Small intestine (tissue), 7 donors: ENCODE results near the gene NARS2. TPM values are rescaled to one million over a fixed set of nuclear protein-coding genes. Genes with fewer than 3 reads are reported as not detected.
"Not testable (repeated sequence)": the region's sequence is repeated elsewhere in the genome, so short reads cannot be mapped to it uniquely, and the experiment has no call there.

ENCODE experiments used
- DNase-seq, 2 donors: peaks; one replicate each; pipeline versions ENCODE4 v3.0.0 to v3.0.0-alpha.2; 2013
- FAIRE-seq: peaks from 2 replicates; lab custom pipeline; 2012; peaks lifted over from hg19 to GRCh38; lab: Jason Lieb, UNC
- H3K27ac ChIP-seq, 3 donors: one replicate each; pipeline ENCODE4 v1.5.1; 2013; ENCODE audit warnings: low read length in 2 of 3, mild to moderate bottlenecking in 2 of 3, control low read depth in 1 of 3, inconsistent platforms in 1 of 3, low read depth in 1 of 3, moderate library complexity in 1 of 3
- H3K27me3 ChIP-seq, 3 donors: one replicate each; pipeline ENCODE4 v1.6.1; 2013; ENCODE audit warnings: low read length in 3 of 3, inconsistent platforms in 1 of 3; ENCODE audit not compliant: control insufficient read depth in 3 of 3, insufficient read depth in 3 of 3
- H3K36me3 ChIP-seq, 3 donors: one replicate each; pipeline ENCODE4 v1.6.1; 2013; ENCODE audit warnings: low read length in 3 of 3, inconsistent platforms in 1 of 3, low read depth in 1 of 3, mild to moderate bottlenecking in 1 of 3, moderate library complexity in 1 of 3; ENCODE audit not compliant: control insufficient read depth in 3 of 3, insufficient read depth in 2 of 3
- H3K4me1 ChIP-seq, 3 donors: one replicate each; pipeline ENCODE4 v1.6.1; 2013; ENCODE audit warnings: low read length in 2 of 3, inconsistent platforms in 1 of 3, low read depth in 1 of 3, mild to moderate bottlenecking in 1 of 3, moderate library complexity in 1 of 3; ENCODE audit not compliant: control insufficient read depth in 3 of 3, insufficient read depth in 2 of 3
- H3K4me3 ChIP-seq, 3 donors: one replicate each; pipeline ENCODE4 v1.5.1; 2013; ENCODE audit warnings: low read length in 3 of 3, control low read depth in 1 of 3, inconsistent platforms in 1 of 3, low read depth in 1 of 3, mild to moderate bottlenecking in 1 of 3, moderate library complexity in 1 of 3
- H3K9me3 ChIP-seq, 2 donors: one replicate each; pipeline ENCODE4 v1.6.1; 2013; ENCODE audit warnings: low read depth in 1 of 2, low read length in 1 of 2; ENCODE audit not compliant: control insufficient read depth in 2 of 2, insufficient read depth in 1 of 2
- WGBS, 3 donors: extraction: QIAGEN DNeasy Blood & Tissue Kit; methylation state at CpG; one replicate each; pipeline ENCODE4 v1.1.7; 2013; 5-methylcytosine and 5-hydroxymethylcytosine counted together
- polyA plus RNA-seq, 4 donors: library from polyadenylated mRNA; stranded (reverse) in 3 of 4; unstranded in 1 of 4; fragments of 200-250 nt in 3 of 4; fragments of 120-200 nt in 1 of 4; gene quantifications; one replicate each; pipeline versions ENCODE4 v1.2.1 to v1.2.3, GENCODE V29; 2013
- donor health status: healthy with polysubstance abuse.
- donor health status: control.
- donor health status: control.
- donor health status: Bipolar disorder and iron deficiency.
- donor health status: healthy.

Gene NARS2
- polyA plus RNA-seq, 4 donors = 8.1 to 21.8 (median 12.4) TPM

DNA sequence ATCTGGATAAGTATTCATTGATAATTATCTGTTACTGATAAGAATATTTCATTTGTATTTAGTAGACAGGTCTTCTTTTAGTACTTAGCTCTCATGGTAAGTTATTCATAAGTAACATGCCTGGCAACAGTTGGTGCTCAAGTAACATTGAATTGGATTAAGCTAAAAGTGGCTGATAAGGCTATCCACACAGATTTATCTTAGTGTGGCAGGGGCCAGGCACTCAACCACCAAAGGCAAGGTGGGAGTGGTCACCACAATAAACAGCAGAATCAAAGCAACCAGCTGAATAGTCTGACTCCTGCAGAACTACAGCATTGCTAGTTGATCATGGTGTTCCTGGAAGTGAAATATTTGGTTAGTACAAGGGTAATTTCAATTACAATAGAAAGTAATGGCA, 33.0 kb upstream of the NARS2 start:
- DNase-seq = no peak
- Histone ChIP-seq H3K27me3 (no peaks in the 10 kb centered on the region), H3K4me3 (no peak overlapping the region), H3K9me3 (no peaks in the 10 kb centered on the region), H3K36me3 (no peaks in the 10 kb centered on the region), H3K27ac (no peak overlapping the region), H3K4me1 (no peaks in the 10 kb centered on the region)
- no peak for FAIRE-seq

DNA sequence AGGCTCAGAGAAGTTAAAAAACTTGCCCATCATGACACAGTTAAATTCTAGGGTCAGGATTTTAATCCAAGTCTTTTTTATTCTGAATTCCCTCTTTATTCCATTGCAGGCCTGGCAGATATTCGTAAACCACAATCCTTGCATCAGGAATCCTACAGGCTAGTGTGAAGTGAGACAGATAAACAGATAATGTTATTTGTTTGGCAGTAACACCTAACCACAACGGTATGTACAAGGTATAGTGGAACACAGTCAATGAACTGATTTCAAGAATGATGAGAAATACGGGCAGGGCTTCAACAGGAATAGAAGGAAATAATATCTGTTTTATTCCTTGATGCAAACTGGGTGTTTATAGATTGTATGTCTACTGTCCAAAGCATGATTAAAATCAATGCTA, 32.0 kb upstream of the NARS2 start:
- 49 to 66% (median 58%) methylated on average over 3 of the region's 3 CpGs for WGBS, 3 donors
- H3K4me1 ChIP-seq = no peaks in the 10 kb centered on the region
- DNase-seq (no peak), FAIRE-seq (no peak)
- no peaks in the 10 kb centered on the region for H3K36me3 ChIP-seq
- no peaks in the 10 kb centered on the region for H3K27me3 ChIP-seq
- H3K4me3 ChIP-seq = no peak overlapping the region
- no peak overlapping the region for H3K27ac ChIP-seq
- no peaks in the 10 kb centered on the region for H3K9me3 ChIP-seq

DNA sequence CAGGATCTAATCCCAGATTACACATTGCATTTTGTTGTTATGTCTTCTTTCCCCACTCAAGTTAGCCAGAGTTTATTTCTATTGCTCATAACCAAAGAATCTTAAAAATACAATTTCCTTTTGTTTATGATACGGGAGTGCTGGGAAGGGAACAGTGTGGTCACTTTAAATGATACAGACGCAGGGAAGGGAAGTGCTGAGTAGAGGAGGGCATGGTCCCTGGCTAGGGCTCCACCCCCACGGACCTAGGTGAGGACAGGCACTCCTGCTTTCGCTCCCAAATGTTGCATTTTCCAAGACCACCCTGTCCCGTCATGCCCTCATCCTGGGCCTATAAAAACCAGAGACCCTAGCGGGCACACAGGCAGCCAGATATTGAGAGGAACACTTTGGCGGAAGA, 30.6 kb upstream of the NARS2 start:
- H3K4me3 ChIP-seq = no peak overlapping the region
- H3K9me3 ChIP-seq = no peaks in the 10 kb centered on the region
- H3K27ac ChIP-seq = no peak overlapping the region
- no peaks in the 10 kb centered on the region for H3K36me3 ChIP-seq
- H3K27me3 ChIP-seq = no peaks in the 10 kb centered on the region
- no peak for DNase-seq
- no peaks in the 10 kb centered on the region for H3K4me1 ChIP-seq
- 76 to 81% (median 80%) methylated on average over 7 of the region's 7 CpGs for WGBS, 3 donors
- no peak for FAIRE-seq

DNA sequence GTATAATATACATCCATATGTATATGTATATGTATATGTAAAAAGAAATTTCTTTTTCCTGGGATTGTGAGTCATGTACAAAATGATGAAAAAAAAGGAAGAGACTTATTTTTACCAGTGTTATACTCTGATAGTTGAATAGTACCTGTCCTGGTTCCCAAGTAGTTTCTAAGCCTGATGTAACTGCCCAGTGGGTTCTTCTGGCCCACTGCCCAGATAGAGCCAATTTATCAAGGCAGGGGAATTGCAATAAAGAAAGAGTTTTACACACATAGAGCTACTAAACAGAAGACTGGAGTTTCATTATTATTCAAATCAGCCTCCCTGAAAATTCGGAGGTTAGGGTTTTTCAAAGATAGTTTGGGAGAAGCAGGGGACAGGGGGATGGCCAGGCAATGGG, 29.1 kb upstream of the NARS2 start:
- no peaks in the 10 kb centered on the region for H3K9me3 ChIP-seq
- H3K4me1 ChIP-seq = no peaks in the 10 kb centered on the region
- no peaks in the 10 kb centered on the region for H3K36me3 ChIP-seq
- H3K27me3 ChIP-seq = no peaks in the 10 kb centered on the region
- DNase-seq (no peak), FAIRE-seq (no peak)
- H3K27ac ChIP-seq = no peak overlapping the region
- 48 to 68% (median 60%) methylated on average over 1 of the region's 1 CpG for WGBS, 3 donors
- H3K4me3 ChIP-seq = no peak overlapping the region

DNA sequence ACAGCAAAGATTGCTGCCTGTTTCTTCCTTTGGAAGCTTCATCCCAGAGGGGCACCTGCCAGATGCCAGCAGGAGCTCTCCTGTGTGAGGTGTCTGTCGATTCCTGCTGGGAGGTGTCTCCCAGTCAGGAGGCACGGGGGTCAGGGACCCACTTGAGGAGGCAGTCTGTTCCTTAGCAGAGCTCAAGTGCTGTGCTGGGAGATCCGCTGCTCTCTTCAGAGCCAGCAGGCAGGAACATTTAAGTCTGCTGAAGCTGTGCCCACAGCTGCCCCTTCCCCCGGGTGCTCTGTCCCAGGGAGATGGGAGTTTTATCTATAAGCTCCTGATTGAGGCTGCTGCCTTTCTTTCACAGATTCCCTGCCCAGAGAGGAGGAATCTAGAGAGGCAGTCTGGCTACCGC, 28.1 kb upstream of the NARS2 start:
- not testable (repeated sequence) for H3K4me3 ChIP-seq, H3K9me3 ChIP-seq, H3K27me3 ChIP-seq, H3K27ac ChIP-seq, FAIRE-seq, H3K4me1 ChIP-seq, H3K36me3 ChIP-seq, DNase-seq
- 83 to 90% (median 86%) methylated on average over 5 of the region's 5 CpGs for WGBS, 3 donors

DNA sequence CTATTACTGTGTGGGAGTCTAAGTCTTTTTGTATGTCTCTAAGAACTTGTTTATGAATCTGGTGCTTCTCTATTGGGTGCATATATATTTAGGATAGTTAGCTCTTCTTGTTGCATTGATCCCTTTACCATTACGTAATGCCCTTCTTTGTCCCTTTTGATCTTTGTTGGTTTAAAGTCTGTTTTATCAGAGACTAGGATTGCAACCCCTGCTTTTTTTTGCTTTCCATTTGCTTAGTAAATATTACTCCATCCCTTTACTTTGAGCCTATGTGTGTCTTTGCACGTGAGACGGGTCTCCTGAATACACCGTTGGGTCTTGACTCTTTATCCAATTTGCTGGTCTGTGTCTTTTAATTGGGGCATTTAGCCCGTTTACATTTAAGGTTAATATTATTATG, 26.4 kb upstream of the NARS2 start:
- not testable (repeated sequence) for H3K4me3 ChIP-seq, FAIRE-seq, H3K27ac ChIP-seq, H3K4me1 ChIP-seq, H3K36me3 ChIP-seq, H3K27me3 ChIP-seq, DNase-seq, H3K9me3 ChIP-seq
- WGBS, 3 donors = 46 to 70% (median 51%) methylated on average over 5 of the region's 5 CpGs

DNA sequence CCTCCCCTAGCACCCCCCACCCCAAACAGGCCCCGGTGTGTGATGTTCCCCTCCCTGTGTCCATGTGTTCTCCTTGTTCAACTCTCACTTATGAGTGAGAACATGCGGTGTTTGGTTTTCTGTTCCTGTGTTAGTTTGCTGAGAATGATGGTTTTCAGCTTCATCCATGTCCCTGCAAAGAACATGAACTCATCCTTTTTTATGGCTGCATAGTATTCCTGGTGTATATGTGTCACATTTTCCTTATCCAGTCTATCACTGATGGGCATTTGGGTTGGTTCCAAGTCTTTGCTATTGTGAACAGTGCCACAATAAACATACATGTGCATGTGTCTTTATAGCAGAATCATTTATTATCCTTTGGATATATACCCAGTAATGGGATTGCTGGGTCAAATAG, 22.9 kb upstream of the NARS2 start:
- H3K27me3 ChIP-seq, DNase-seq, H3K4me1 ChIP-seq, H3K36me3 ChIP-seq, H3K9me3 ChIP-seq, FAIRE-seq, H3K4me3 ChIP-seq, H3K27ac ChIP-seq: not testable (repeated sequence)
- WGBS, 3 donors = 86 to 96% (median 93%) methylated on average over 2 of the region's 2 CpGs

DNA sequence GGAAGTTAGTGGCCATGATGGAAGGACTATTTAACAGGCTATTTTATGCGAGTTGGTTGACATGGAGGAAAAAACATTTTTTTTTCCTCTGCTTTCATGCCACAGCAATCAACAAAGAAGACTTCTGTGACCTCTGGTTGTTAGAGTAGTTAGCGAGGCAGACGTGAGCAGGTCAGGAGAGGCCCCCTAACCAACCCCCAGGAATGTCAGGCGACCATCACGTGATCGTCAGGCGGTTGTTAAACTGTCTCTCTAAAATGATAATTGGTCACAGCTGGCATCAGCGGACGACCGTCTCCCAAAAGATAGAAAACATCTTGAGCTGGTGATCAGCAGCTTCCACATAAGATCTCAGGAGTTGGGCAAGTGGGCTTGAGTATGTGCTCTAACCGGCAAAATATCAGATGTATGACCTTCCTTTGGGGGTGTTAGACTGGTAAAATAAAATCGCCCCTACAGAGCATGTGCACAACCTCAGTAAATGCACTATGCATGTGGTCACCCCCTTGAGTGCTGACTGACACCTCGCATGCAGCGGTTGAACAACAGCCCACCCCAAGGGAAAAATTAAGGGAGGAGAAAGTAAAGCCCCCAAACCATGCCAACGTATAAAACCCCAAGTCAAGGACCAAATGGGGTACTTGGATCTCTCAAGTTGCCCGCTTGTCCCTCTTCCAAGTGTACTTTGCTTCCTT, 20.9 kb upstream of the NARS2 start:
- H3K27me3 ChIP-seq = no peaks in the 10 kb centered on the region
- FAIRE-seq (no peak), DNase-seq (no peak)
- 64 to 76% (median 68%) methylated on average over 16 of the region's 16 CpGs for WGBS, 3 donors
- no peaks in the 10 kb centered on the region for H3K36me3 ChIP-seq
- H3K4me1 ChIP-seq = no peaks in the 10 kb centered on the region
- no peaks in the 10 kb centered on the region for H3K9me3 ChIP-seq
- no peak overlapping the region for H3K4me3 ChIP-seq
- H3K27ac ChIP-seq = no peak overlapping the region

DNA sequence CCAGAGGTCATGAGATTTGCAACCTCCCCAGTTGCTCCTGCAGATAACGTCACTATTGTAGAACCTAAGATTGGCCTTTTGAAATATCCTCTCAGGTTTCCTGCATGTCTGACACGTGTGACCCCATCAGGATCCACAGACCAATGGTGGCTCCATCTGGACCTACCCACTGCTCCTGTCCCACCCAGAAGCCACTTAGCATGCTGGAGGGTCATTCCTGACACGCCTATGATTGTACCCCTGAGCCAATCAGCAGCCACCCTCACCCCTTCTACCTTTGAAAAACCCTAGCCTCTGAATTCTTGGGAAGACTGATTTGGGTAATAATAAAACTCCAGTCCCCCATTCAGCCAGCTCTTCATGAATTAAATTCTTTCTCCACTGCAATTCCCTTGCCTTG, 20.1 kb upstream of the NARS2 start:
- no peak overlapping the region for H3K4me3 ChIP-seq
- DNase-seq = no peak
- H3K36me3 ChIP-seq = no peaks in the 10 kb centered on the region
- no peak for FAIRE-seq
- H3K4me1 ChIP-seq = no peaks in the 10 kb centered on the region
- H3K27me3 ChIP-seq = no peaks in the 10 kb centered on the region
- WGBS, 3 donors = 66 to 79% (median 78%) methylated on average over 3 of the region's 3 CpGs
- H3K27ac ChIP-seq = no peak overlapping the region
- H3K9me3 ChIP-seq = no peaks in the 10 kb centered on the region
